Thyroid gland (tissue), 4 donors: ENCODE results near the gene ZNF727. TPM values are rescaled to one million over a fixed set of nuclear protein-coding genes. Genes with fewer than 3 reads are reported as not detected.
"Not testable (repeated sequence)": the region's sequence is repeated elsewhere in the genome, so short reads cannot be mapped to it uniquely, and the experiment has no call there.

Source experiments
- DNase-seq, 2 donors: peaks; one replicate each; pipeline ENCODE4 v3.0.0-alpha.2; 2019
- H3K27ac ChIP-seq, 3 donors: fragments of 200-600 bp; sonication (generic); 1 replicate in 2 of 3; 2 replicates in 1 of 3; pipeline ENCODE4 v1.5.1; 2016 to 2019; ENCODE audit warnings: mild to moderate bottlenecking in 1 of 3, moderate library complexity in 1 of 3
- H3K27me3 ChIP-seq: fragments of 200-600 bp; sonication (generic); one replicate; pipeline ENCODE4 v1.5.1; 2019
- H3K36me3 ChIP-seq, 2 donors: fragments of 200-600 bp; sonication (generic); one replicate each; pipeline ENCODE4 v1.5.1; 2016 to 2019
- H3K4me1 ChIP-seq, 2 donors: fragments of 200-600 bp; sonication (generic); one replicate each; pipeline ENCODE4 v1.5.1; 2017 to 2019
- H3K4me3 ChIP-seq, 3 donors: fragments of 200-600 bp; sonication (generic); replicated peaks in 1 of 3; 1 replicate in 2 of 3; 2 replicates in 1 of 3; pipeline ENCODE4 v1.5.1; 2016; ENCODE audit warnings: mild to moderate bottlenecking in 1 of 3
- H3K9me3 ChIP-seq: fragments of 200-600 bp; sonication (generic); one replicate; pipeline ENCODE4 v1.5.1; 2017
- POLR2A ChIP-seq, 2 donors: fragments of 450-650 bp; IDR thresholded peaks; one replicate each; pipeline ENCODE4 v1.6.1; 2017; ENCODE audit warnings: antibody characterized with exemption in 2 of 2, mild to moderate bottlenecking in 2 of 2, moderate library complexity in 1 of 2
- WGBS, 2 donors: methylation state at CpG; one replicate each; pipeline ENCODE4 v1.1.5; 2017; 5-methylcytosine and 5-hydroxymethylcytosine counted together
- intact Hi-C: fragments of 100-400 bp; cut with DNase I; formaldehyde crosslinking; loops from one replicate; pipeline ENCODE4 v1.15.1; 2023
- total RNA-seq, 4 donors: library from RNA; depleted of rRNA; stranded (reverse); fragments of >200 nt; gene quantifications; one replicate each; pipeline ENCODE4 v1.2.3, GENCODE V29; 2016
- TF ChIP-seq, protein P1 (sequence below), 6 experiments: fragments of 200-600 bp in 3 of 6; fragments of 450-650 bp in 3 of 6; sonication (generic) in 3 of 6; IDR thresholded peaks; one replicate each; pipeline ENCODE4 v1.5.1; 2016 to 2019; ENCODE audit warnings: antibody characterized with exemption in 6 of 6, mild to moderate bottlenecking in 2 of 6, inconsistent platforms in 1 of 6, moderate library complexity in 1 of 6

ZNF727 gene
- total RNA-seq, 4 donors from 2014 or later = 2.3 to 13.4 (median 12.0) TPM

DNA sequence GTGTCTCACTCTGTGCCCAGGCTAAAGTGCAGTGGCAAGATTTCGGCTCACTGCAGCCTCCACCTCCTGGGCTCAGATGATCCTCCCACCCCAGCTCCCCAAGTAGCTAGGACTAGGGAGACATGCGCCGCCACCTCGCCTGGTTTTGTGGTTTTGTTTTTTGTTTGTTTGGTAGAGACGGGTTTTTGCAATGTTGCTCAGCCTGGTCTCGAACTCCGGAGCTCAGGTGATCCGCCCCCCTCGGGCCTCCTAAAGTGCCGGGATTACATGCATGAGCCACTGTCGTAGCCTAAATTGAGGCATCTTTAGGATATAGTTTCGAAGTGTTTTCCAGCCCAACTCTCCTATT lies 781 bp downstream of the ZNF727 start:
- 24 to 44% methylated on average over 12 of the region's 12 CpGs for WGBS, 2 donors
- H3K9me3 ChIP-seq = no peaks in the 10 kb centered on the region
- H3K27me3 ChIP-seq = no peaks in the 10 kb centered on the region
- H3K27ac ChIP-seq = peak overlapping the region in 2 of 3 donors; percentile 63 to 84
- peak overlapping the region in 1 of 3 donors; percentile 11 for H3K4me3 ChIP-seq
- H3K4me1 ChIP-seq = no peaks in the 10 kb centered on the region
- DNase-seq = peak in 1 of 2 donors; percentile 3
- intact Hi-C loops = no loop called here
- H3K36me3 ChIP-seq = no peaks in the 10 kb centered on the region
- no peak for TF ChIP-seq POLR2A (IDR thresholded peaks at IDR 0.05)
- TF ChIP-seq, protein P1, sequence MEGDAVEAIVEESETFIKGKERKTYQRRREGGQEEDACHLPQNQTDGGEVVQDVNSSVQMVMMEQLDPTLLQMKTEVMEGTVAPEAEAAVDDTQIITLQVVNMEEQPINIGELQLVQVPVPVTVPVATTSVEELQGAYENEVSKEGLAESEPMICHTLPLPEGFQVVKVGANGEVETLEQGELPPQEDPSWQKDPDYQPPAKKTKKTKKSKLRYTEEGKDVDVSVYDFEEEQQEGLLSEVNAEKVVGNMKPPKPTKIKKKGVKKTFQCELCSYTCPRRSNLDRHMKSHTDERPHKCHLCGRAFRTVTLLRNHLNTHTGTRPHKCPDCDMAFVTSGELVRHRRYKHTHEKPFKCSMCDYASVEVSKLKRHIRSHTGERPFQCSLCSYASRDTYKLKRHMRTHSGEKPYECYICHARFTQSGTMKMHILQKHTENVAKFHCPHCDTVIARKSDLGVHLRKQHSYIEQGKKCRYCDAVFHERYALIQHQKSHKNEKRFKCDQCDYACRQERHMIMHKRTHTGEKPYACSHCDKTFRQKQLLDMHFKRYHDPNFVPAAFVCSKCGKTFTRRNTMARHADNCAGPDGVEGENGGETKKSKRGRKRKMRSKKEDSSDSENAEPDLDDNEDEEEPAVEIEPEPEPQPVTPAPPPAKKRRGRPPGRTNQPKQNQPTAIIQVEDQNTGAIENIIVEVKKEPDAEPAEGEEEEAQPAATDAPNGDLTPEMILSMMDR (IDR thresholded peaks at IDR 0.05) = no peak

DNA sequence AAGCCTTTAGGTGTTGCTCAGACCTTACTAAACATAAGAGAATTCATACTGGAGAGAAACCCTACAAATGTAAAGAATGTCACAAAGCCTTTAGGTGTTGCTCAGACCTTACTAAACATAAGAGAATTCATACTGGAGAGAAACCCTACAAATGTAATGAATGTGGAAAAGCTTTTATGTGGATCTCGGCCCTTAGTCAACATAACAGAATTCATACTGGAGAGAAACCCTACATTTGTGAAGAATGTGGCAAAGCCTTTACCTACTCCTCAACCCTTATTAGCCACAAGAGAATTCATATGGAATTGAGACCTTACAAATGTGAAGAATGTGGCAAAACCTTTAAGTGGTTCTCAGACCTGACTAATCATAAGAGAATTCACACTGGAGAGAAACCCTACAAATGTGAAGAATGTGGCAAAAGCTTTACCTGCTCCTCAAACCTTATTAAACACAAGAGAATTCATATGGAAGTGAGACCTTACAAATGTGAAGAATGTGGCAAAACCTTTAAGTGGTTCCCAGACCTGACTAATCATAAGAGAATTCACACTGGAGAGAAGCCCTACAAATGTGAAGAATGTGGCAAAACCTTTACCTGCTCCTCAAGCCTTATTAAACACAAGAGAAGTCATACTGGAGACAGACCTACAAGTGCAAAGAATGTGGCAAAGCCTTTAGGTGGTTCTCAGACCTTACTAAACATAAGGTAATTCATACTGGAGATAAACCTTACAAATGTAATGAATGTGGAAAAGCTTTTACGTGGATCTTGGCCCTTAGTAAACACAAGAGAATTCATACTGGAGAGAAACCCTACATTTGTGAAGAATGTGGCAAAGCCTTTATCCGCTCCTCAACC lies 32.8 kb downstream of the ZNF727 start:
- H3K4me1 ChIP-seq, H3K4me3 ChIP-seq, intact Hi-C loops, H3K27me3 ChIP-seq, DNase-seq, H3K27ac ChIP-seq: not testable (repeated sequence)
- 77 to 81% methylated on average over 3 of the region's 3 CpGs for WGBS, 2 donors
- Histone ChIP-seq H3K9me3 (peaks cover 26% of the 10 kb centered on the region), H3K36me3 (peaks cover 0 to 24% of the 10 kb centered on the region in 2 donors)

DNA sequence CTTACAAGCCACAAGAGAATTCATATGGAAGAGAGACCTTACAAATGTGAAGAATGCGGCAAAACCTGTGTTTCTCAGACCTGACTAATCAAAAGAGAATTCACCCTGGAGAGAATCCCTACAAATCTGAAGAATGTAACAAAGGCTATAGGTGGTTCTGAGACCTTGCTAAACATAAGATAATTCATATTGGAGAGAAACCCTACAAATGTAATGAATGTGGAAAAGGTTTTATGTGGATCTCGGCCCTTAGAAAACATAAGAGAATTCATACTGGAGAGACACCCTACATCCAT lies 33.4 kb downstream of the ZNF727 start:
- intact Hi-C loops = no loop called here
- Histone ChIP-seq H3K36me3 (peaks cover 0 to 20% of the 10 kb centered on the region in 2 donors), H3K4me3 (no peak overlapping the region), H3K9me3 (peaks cover 26% of the 10 kb centered on the region), H3K27me3 (no peaks in the 10 kb centered on the region), H3K27ac (no peak overlapping the region), H3K4me1 (no peaks in the 10 kb centered on the region)
- WGBS, 2 donors = 89 to 92% methylated on average over 2 of the region's 2 CpGs
- TF ChIP-seq POLR2A (IDR thresholded peaks at IDR 0.05) = no peak
- TF ChIP-seq, protein P1 (IDR thresholded peaks at IDR 0.05) = no peak
- no peak for DNase-seq

DNA sequence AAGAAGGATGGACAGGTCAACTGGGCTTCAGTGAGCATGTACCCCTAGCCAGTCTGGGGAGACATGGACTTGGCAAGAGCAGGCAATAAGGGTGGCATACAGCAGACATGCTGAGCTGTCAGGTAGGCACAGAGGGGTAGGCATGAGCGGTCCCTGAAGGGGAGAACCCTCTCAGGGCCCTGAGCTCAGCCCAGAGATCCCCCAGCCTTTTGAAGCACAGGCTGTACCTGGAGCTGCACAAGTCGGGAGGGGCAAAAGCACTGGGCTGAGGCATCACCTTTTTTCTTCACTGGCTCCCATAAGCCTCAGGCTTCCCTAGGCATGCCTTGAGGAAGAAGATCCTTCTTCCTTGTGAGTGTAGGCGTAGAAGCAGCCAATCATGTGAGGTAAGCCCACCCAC lies 42.3 kb downstream of the ZNF727 start:
- Histone ChIP-seq H3K4me1 (no peaks in the 10 kb centered on the region), H3K36me3 (no peaks in the 10 kb centered on the region), H3K4me3 (no peak overlapping the region), H3K27me3 (no peaks in the 10 kb centered on the region), H3K9me3 (no peaks in the 10 kb centered on the region), H3K27ac (no peak overlapping the region)
- TF ChIP-seq, protein P1 (IDR thresholded peaks at IDR 0.05) = no peak
- WGBS, 2 donors = 60 to 81% methylated on average over 2 to 3 of the region's 3 CpGs
- intact Hi-C loops = loop anchor here (10.0 kb wide), 1 partner anchor 63 kb away; no protein-coding TSS in a partner anchor
- no peak for DNase-seq

DNA sequence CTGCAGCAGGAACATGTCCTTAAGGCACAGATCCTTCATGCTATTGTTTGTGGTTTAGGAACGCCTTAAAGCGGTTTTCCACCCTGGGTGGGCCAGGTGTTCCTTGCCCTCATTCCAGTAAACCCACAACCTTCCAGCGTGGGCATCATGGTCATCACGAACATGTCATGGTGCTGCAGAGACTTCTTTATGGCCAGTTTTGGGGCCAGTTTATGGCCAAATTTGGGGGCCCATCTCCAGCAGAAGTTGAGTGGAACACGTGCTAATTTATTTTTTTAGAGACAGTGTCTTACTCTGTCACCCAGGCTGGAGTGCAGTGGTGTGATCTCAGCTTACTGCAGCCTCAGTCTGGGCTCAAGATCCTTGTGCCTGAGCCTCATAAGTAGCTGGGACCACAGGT lies 43.6 kb downstream of the ZNF727 start:
- WGBS, 2 donors = 76 to 90% methylated on average over 5 of the region's 5 CpGs
- not testable (repeated sequence) for H3K9me3 ChIP-seq, H3K4me1 ChIP-seq, DNase-seq, H3K4me3 ChIP-seq, H3K27me3 ChIP-seq, H3K36me3 ChIP-seq, H3K27ac ChIP-seq
- intact Hi-C loops = loop anchor here (10.0 kb wide), 1 partner anchor 64 kb away; no protein-coding TSS in a partner anchor

Other genes starting within 250 kb of the ZNF727 start
- gene ZNF722, start 46.6 kb upstream of the ZNF727 start, total RNA-seq = not detected
- gene ZNF735, start 161.8 kb downstream of the ZNF727 start, total RNA-seq = not detected
- not detected for gene ZNF679, start 183.0 kb downstream of the ZNF727 start, total RNA-seq